HG03575 (cell line): ENCODE measurements around the gene KLHL22.
"Not testable (repeated sequence)": the region's sequence is repeated elsewhere in the genome, so short reads cannot be mapped to it uniquely, and the experiment has no call there.

Experiments used
- ATAC-seq: cut with Tn5 transposase; IDR thresholded peaks from one replicate; pipeline ENCODE4 v1.9.1; 2021; ENCODE audit not compliant: unreplicated experiment, insufficient number of reproducible peaks, low FRiP score; ENCODE audit errors: extremely low read depth

The KLHL22 gene

GRCh38 chr22:20456064-20456721 is 39.4 kb downstream of the KLHL22 start:
- no peak for ATAC-seq

DNA sequence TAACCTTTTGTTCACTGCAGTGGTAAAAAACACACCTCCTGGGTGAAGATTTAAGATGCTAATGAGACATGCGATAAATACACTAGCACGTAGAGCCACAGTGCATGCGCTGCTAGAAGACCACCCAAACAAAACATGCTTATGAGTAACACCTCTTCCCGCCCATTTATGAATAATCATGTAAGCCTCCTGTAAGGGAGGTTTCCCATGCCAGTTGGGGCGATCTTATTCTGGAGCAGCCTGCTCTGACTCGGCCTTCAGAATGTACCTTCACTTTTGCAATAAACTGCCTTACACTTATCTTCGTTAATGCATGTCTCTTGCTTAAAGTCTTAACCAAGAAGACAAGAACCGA is 39.9 kb downstream of the KLHL22 start:
- ATAC-seq: no peak

GRCh38 chr22:20453222-20453621 is 42.4 kb downstream of the KLHL22 start:
- ATAC-seq: no peak

DNA sequence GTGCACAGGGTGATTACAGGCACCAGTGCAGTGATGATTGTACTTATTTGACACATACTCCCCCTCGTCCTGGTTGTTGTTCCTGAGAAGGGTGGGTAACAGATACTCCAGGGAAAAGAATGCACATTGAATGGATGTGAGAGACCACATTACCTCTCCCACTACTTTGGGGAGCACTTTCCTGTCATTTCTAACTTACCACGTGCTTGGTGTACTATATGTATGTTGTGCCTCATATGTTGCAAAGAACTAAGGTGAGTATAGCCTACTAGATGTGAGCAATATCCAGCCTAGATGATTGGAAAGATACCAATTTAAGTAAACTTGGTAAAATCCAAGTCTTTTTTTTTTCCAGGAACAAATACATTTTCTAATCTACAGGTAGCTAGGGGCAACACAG is 43.7 kb downstream of the KLHL22 start:
- no peak for ATAC-seq

DNA sequence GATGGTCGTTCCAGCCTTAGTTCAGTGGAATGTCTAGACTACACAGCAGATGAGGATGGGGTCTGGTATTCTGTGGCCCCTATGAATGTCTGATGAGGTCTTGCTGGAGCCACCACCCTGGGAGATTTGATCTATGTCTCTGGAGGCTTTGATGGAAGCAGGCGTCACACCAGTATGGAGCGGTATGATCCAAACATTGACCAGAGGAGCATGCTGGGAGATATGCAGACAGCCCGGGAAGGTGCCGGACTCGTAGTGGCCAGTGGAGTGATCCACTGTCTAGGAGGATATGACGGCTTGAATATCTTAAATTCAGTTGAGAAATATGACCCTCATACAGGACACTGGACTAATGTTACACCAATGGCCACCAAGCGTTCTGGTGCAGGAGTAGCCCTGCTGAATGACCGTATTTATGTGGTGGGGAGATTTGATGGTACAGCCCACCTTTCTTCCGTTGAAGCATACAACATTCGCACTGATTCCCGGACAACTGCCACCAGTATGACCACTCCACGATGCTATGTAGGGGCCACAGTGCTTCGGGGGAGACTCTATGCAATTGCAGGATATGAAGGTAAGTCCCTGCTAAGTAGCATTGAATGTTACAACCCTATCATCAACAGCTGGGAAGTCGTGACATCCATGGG is 44.3 kb downstream of the KLHL22 start:
- not testable (repeated sequence) for ATAC-seq

DNA sequence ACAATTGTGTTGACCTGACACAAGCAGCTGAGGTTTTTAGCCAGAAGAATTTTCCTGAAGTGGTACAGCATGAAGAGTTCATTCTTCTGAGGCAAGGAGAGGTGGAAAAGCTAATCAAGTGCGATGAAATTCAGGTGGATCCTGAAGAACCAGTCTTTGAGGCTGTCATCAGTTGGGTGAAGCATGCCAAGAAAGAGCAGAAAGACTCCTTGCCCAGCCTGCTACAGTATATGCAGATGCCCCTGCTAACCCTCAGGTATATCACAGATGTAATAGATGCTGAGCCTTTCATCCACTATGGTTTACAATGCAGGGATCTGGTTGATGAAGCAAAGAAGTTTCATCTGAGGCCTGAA is 45.1 kb downstream of the KLHL22 start:
- ATAC-seq: no peak

- no peak for ATAC-seq
Observed at GRCh38 chr22:20449819-20450550, 45.6 kb downstream of the KLHL22 start.

DNA sequence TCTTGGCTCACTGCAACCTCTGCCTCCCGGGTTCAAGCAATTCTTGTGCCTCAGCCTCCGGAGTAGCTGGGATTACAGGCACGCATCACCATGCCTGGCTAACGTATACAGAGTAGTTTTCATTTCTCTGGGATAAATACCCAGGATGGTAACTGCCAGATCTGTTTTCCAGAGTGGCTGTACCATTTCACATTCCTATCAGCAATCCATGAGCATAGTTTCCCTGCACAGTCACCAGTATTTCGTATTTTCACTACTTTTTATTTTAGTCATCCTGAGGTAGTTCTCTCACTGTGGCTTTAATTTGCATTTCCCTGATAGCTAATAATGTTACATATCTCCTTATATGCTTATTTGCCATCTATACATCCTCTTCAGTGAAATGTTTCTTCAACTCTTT is 47.0 kb downstream of the KLHL22 start:
- no peak for ATAC-seq

DNA sequence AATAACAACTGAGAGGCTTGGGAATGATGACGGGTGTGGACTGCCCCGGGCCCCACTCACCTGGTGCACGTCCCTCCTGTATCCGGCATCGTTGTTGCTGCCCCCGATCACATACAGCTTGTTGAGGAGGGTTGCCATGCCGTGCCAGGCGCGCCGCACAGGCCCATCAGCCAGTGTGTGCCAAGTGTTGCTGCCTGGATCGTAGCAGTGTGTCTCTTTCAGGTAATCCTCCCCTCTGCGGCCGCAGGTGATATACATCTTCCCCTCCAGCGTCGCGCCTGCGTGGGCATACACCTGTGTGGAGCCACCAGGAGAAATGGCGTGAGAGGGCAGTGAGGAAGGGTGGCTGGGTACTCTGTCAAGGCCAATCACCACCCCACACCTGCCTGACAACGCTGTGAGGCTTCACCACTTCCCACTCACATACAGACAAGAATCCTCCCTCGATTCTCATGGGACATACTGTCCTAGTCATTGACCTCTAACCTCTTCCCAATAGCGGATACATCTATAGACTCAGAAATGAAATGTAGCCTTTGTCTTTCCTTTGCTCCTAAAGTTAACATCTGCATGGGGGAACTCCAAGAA is 49.1 kb downstream of the KLHL22 start:
- ATAC-seq: no peak

DNA sequence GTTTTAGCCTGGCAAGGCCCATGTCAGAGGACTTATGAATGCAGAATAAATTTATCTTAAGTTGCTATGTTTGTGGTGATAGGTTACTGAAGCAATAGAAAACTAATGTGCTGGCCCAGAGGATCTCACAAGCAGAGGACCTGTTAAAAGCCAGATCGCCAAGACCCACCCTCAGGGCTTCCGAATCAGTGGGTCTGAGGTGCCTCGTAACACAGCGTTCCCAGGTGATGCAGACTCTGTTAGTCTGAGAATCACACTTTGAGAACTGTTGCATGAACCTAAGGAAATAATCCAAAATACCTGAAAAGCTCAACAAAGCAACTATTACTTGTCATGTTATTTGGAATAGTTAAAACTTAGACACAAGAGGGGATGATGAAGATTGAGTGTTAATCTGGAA is 51.3 kb downstream of the KLHL22 start:
- no peak for ATAC-seq

GRCh38 chr22:20442485-20443284 is 52.9 kb downstream of the KLHL22 start:
- no peak for ATAC-seq

DNA sequence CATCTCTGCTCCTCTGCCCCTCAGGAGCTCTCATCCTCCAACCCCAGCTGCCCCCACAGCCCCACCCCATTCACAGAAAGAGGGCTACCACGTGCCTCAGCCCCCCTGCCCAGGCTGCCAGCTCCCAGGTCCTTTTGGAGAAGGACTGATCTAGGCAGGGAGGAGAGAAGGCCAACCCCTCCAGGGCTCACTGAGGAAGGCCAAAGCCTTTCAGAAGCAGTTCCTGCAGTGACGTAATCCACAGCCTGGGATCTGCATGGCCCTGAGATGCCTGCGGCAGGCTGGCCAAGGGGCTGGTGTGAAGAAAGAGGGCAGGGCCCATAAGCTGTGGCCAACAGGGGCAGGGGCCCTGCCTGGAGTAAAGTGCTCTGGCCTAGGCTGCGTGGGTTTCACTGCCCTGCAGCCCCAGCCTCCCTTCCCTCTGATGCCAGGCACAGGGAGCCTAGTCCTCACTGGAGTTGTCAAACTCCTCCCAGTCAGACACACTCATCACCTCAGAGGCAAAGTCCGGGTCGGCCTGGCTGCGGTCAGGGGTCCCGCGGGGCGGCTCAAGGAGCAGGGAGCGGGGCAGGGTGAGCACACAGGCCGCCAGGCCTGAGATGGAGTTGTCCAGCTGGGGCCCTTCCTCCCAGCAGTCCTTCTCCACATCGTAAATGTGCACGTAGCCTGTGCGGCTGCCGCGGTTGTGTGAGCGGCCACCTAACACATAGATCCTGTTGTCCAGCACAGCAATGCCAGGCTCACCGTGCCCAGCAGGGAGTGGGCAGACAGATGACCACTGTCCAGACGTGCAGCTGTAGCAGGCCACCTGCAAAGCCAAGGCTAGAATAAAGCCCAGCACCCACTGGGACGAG is 53.7 kb downstream of the KLHL22 start:
- no peak for ATAC-seq

DNA sequence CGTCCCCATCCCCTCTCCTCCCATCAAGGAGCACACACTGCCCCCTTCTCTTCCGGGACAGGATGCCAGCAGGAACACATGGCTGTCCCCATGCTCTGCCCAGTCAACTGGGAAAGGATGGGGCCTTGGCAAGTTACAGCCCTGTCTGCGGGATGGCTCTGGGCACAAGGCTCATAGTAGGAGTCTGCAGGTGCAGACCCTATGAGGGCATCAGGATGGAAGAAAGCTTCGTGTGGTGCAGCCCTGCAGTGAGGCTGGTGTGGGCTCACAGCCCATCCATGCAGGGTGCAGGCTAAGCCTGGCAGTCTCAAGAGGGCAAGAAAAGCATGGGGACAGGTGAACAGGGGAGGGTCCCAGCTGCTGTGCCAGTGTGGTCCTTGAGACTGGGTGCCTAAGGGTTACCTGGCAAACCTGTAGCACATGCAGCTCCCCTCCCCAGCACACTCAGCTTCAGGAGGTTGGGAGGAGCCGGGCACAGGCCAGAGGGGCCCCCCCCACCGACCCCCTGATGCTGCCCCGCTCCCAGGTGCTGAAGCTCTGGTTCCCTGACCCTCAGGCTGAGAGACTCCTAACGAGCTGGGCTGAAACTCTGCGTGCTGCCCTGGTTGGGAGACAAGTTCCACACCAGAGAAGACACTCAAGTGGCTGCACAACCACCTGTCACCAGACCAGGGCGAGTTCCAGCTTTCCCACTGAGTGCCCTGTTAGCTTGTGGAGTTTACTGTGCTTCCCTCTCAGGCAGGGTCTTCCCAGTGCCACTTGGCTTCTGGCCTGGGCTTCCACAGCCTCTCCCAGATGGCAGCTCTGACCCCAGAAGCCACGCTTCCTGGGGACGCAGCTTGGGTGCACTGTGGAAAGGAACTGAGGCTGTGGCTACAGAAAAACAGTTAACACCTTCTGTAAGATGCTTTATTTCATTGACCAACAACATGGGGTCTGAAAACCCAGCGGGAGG is 54.7 kb downstream of the KLHL22 start:
- ATAC-seq: no peak

- ATAC-seq: no peak
Observed at GRCh38 chr22:20439928-20440575, 55.5 kb downstream of the KLHL22 start.

DNA sequence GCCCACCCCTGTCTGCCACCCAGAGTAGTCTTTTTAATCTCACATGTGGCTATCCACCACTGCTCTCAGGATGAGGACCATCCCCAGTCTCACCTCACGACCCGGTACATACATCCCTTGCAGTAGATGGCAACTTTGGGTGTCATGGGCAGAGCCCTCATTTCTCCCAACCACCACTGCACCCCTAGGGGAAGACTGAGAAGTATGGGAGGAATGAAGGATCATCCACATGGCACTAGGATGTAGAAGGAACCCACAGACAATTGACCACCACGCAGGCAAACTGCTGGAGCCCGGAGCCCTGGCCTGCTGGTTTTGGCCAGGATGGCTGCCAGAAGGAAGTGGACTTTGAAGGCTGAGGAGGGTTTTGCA is 56.1 kb downstream of the KLHL22 start:
- ATAC-seq: no peak

DNA sequence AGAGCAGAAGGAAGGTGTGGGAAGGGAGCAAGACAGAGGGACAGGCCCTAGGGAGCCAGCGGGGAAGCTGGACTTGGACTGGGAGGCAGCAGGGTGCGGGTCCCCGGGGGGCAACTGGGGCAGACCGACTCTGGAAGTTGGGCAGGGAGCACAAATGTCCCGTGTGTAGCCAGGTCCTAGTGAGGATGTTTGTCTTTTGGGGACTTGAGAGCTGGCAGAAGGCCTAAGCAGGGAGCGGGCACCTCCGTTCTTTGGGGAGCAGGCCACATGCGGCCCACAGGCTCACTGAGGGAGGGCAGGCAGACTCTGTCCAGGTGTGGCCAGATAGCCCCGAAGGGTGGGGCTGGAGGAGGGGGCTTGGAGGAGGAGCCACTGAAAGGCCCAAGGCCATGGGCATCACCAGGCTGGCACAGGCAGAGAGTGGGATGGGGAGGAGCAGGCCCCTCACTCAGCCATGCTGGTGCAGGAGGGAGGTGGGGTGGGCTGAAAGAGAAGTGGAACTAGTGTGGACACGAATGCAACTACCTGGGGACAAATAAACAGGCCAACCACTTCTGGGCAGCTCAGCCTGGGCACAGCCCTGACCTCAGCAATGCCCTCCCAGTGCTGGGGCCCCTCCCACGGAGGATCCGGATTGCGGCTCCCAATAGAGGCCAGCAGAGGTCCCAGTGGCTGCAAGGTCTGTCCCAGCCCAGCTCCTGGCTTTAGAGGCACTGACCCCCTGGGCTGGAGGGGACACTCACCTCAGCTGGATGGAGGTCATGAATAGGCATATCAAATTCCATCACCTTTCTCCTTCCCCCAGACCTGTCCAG is 56.7 kb downstream of the KLHL22 start:
- no peak for ATAC-seq

- no peak for ATAC-seq
Observed at GRCh38 chr22:20438427-20438677, 57.2 kb downstream of the KLHL22 start.
